GM21825 (cell line): ENCODE results near the gene TNFAIP8L3.
"Not testable (repeated sequence)": the region's sequence is repeated elsewhere in the genome, so short reads cannot be mapped to it uniquely, and the experiment has no call there.

Source experiments
- ATAC-seq: cut with Tn5 transposase; IDR thresholded peaks from one replicate; pipeline ENCODE4 v1.9.1; 2021; ENCODE audit warnings: mild to moderate bottlenecking, moderate library complexity; ENCODE audit not compliant: unreplicated experiment

The TNFAIP8L3 gene

GRCh38 chr15:51065781-51066180 is 28.9 kb downstream of the TNFAIP8L3 start:
- ATAC-seq: no peak

- ATAC-seq: no peak
These were observed 29.4 kb downstream of the TNFAIP8L3 start for GRCh38 chr15:51065261-51065660.

DNA sequence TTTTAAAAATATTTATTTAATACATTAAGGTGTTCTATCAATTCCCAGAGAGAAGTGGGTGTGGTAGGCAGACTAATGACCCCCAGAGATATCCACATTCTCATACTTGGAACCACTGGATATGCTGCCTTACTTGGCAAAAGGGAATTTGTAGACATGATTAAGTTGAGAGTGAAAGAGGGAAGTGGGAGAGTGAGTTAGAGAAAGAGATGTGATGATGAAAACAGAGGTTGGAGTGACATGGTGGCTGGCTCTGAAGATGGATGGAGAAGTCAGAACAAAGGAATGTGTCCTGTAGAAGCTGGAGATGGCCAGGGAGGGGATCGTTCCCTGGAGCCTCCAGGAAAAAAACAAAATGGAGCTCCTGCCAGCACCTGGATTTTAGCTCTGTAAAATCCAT is 32.0 kb downstream of the TNFAIP8L3 start:
- no peak for ATAC-seq

- no peak for ATAC-seq
These were observed 34.6 kb downstream of the TNFAIP8L3 start for GRCh38 chr15:51060030-51060673.

GRCh38 chr15:51054535-51054934 is 40.2 kb downstream of the TNFAIP8L3 start:
- no peak for ATAC-seq

GRCh38 chr15:51053571-51053970 is 41.1 kb downstream of the TNFAIP8L3 start:
- no peak for ATAC-seq

GRCh38 chr15:51051776-51052175 is 42.9 kb downstream of the TNFAIP8L3 start:
- ATAC-seq: no peak

DNA sequence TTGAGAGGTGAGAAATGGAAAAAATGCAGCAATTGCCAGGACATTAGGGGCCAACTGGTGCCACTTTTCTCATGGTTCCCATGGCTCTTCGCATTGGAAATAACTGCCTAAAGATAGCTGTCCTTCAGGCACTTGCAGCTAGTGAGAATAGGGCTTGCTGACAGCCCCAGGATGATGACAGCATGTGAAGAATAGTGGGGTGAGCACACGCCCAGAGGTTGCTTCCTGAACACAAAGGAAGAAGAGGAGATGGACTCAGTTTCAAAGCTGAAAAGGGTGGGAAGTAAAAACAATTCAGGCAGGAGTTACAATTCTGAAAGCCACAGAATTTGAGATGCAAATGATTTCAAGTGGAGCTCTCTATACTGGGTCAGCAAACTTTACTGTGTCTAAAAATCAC is 45.6 kb downstream of the TNFAIP8L3 start:
- no peak for ATAC-seq

DNA sequence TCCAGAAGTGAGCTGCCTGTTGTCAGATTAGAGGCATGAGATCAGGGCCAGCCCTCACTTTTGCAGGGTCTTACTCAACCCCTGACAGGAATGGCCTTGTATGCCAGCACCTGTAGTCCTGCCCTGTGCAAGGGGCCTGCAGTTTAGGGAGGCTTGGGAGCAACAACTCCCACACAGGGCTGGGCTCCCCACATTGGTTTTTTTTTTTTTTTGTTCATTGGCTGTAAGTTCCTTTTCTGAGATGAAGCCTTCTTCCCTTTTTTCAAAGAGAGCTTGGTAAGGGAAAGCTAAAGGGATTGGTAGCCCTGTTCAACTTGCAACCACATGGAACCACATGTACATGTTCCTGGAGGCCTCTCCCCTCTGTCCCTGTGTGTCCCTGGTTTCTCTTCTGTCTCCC is 46.4 kb downstream of the TNFAIP8L3 start:
- no peak for ATAC-seq

DNA sequence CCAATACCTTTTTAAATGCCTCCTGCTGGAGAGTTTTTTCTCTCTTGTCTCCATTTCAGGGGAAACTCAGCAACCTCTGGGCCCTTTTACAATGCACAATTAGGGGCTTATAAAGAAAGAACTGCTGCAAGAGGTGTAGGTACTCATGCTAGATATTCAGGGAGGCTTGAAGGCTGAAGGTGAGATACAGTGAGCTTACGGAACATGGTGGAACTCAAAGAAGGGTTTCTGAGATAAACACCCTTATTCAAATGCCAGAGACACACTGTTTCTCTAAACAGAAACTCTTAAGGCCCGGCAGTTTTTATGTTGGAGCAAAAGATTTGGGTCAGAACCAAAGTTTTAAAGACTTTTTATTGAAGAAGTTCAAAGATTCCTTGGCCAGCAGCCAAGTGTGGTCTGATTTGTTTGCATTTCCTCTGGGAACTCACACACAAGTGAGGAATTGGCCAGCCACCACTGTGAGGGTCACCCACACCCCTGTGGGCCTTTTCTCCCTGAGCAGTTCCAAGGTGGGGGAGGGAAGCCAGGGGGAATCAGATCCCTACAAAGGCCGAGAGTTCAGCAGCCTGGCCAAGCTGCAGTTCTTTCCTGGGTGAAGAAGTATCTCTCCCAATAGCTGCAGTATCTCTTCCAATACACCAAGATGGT is 47.8 kb downstream of the TNFAIP8L3 start:
- ATAC-seq: no peak

DNA sequence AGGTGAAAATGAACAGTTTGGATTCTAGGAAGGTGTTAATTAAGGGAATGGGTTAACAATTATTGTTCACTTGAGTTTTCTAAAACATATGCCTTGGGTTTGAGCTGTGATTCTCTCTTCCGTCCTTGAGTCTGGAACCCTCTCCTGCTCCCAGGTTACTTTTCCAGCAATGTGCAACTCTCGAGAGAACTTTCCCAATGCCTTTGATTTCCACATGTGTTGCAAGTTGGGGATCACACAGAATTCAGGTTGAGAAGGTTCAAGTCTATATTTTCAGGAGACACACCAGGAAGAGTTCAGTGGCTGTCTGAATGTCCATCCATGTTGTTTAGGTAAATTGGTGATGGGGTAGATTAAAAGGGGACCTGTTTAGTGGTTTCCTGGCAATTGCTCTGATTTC is 48.7 kb downstream of the TNFAIP8L3 start:
- no peak for ATAC-seq

DNA sequence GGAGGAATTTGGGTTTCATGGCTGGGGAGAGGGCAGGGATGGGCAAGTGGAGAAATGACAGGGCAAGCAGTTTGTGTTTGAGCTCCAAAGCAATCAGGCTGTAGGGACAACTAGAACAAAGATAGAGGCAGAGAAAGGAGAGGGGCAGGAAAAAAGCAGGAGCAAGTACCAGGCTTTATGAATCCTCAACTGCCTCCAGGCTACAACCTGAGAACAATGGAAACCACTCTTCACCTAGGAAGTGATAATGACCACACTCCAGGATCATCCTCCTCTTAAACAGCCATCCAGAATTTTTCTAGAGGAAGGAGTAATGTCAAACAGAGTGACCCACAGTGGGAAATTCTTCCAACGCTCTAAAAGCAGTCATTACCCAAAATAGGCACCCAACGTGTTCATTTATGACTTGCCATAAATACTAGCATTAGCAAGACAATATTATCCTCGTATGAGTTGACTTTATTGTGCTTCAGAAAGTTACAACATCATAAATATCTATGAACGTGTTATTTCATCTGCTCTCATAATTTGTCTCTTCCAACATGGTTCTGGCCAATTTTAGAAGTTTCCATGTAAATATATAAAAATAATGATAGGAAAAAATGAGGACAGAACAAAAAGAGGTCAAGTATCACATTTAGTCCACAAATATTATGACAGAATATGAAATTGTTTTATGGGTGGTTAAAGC is 50.5 kb downstream of the TNFAIP8L3 start:
- ATAC-seq: no peak

GRCh38 chr15:51038974-51039319 is 55.8 kb downstream of the TNFAIP8L3 start:
- no peak for ATAC-seq

DNA sequence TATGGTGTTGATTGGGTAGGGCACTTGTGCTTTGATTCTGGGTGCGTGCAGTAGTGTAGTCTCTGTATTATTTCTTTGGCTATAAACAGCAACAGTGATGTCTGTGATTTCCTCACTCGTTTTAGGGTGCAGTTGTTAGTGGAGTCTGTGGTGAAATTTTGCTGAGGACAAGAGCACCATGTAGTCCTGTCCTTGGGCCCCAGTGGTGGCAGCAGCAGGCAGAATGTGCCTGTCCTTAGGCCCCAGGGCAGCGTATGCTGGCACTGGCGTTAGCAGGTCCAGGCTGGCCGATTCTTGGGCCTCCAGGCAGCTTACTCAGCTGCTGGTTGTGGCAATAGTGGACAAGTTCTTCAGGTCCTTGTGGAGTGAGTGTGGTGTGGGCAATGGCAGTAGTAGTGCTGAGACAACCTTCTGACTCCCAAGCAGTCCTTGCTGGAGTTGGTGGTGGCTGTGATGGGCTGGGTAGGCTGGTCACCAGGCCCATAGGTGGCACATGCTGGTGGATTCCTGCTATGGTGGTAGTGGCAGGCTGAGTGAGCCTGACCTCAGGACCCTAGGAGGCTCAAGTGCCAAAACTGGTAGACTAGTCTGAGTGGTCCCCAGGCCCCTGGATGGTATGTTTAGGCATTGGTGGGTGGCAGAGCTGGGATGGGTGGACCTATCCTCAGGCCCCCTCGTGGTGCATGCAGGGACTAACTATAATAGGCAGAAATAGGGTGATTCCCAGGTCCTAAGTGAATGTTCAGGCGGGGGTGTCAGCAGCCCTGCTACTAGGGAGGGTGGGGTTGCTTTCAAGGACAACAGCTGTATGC is 56.3 kb downstream of the TNFAIP8L3 start:
- no peak for ATAC-seq

DNA sequence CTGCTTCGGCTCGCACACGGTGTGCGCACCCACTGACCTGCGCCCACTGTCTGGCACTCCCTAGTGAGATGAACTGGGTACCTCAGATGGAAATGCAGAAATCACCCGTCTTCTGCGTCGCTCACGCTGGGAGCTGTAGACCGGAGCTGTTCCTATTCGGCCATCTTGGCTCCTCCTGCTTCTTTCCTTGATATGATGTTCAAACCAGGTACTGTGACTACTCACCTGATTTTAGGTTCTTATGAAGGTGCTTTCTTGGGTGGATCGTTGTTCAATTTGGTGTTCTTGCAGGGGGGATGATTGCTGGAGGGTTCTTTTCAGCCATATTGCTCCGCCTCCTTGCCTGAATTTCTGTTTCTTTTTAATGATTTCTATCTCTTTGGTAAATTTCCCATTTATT is 57.2 kb downstream of the TNFAIP8L3 start:
- not testable (repeated sequence) for ATAC-seq

DNA sequence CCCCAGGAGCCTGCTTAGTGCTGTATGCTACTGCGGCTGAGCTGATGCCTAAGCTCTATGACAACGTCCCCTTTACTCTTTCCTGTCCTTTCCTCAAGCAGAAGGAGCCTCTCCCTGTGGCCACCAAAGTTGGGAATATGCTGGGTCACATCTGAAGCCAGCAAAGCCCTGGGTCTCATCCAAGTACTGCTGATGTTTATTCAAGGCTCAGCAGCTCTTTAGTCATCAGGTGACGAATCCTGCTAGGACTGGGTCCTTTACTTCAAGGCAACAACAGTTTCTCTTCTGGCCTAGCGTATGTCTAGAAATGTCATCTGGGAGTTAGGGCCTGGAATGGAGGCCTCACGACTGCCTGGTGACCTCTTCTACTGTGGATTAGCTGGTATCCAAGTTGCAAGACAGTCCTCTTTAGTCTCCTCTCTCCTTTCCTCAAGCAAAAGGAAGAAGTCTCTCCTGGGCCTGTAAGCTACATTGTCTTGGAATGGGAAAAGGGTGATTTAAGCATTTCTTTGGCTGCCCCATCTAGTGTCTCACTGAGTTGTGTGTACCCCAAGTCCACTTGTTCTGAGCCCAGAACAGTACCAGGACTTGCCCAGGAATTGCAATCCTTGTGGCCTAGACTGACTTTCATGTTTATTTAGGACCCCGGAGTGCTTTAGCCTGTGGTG is 63.9 kb downstream of the TNFAIP8L3 start:
- ATAC-seq: no peak

GRCh38 chr15:51025454-51025846 is 69.3 kb downstream of the TNFAIP8L3 start:
- no peak for ATAC-seq

DNA sequence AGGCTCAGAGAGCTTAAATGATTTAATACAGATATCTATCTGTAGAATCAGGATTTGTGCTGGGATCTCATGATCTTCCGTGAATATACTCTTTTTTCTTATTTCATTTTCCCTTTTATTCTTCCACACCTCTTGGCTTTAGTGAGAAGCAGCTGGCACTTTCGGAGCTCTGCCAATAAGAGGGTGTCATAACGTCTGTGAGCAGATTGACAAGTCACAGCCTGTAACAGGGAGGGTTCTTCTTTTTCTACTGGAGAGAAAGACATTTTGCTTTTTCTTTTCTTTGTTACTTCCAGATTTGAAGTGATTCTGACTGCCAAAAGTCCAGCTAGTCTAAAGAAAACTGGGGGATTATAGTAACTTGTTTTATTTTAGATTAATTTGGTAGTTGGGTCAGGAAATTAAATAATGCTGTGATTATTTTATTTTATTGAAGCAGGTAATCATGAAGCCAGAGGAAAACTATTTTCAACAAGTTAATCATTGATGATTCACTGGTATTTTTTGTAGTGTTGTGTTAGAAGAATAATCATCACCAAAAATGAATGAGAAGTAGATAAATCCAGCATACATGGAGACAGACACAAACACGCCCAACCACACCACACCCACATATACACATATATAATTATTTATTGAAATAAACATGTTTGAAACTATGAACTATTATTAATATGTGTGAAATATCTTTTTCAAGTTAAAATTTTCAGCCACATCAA is 69.8 kb downstream of the TNFAIP8L3 start:
- ATAC-seq: no peak

DNA sequence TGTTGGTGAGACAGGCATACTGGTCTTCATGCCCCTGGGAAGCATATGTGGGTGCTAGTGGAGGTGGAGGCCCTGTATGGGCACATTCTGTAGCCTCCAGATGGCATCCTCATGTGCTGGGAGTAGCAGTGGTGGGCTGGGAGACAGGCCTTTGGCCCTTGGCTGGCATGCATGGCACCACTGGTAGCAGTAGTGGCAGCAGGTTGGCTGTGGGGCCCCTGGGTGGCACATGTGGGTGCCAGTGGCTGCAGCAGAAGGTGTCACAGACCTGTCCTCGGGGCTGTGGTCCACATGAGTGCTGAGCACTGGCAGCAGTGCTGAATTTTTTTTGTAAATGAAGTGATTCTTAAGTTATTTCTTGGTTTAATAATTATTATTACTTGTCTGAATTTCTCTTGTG is 71.2 kb downstream of the TNFAIP8L3 start:
- ATAC-seq: no peak

- ATAC-seq: no peak
These were observed 72.5 kb downstream of the TNFAIP8L3 start for GRCh38 chr15:51022206-51022605.
